Upper lobe of left lung (tissue), 4 donors: ENCODE measurements around the gene BHLHE40.

ENCODE experiments used
- CTCF ChIP-seq, 6 experiments: fragments of 450-650 bp in 4 of 6; fragments of 200-600 bp in 2 of 6; sonication (generic) in 2 of 6; IDR thresholded peaks; one replicate each; pipeline ENCODE4 v1.5.1; 2016 to 2019; ENCODE audit warnings: antibody characterized with exemption in 6 of 6
- POLR2A ChIP-seq, 4 donors: fragments of 450-650 bp; IDR thresholded peaks; one replicate each; pipeline ENCODE4 v1.5.1; 2016 to 2017; ENCODE audit warnings: antibody characterized with exemption in 4 of 4, mild to moderate bottlenecking in 2 of 4
- POLR2AphosphoS5 ChIP-seq, 2 donors: sonication (generic); formaldehyde crosslinking; IDR thresholded peaks; one replicate each; pipeline ENCODE4 v1.5.1; 2017; ENCODE audit warnings: antibody characterized with exemption in 2 of 2

DNA sequence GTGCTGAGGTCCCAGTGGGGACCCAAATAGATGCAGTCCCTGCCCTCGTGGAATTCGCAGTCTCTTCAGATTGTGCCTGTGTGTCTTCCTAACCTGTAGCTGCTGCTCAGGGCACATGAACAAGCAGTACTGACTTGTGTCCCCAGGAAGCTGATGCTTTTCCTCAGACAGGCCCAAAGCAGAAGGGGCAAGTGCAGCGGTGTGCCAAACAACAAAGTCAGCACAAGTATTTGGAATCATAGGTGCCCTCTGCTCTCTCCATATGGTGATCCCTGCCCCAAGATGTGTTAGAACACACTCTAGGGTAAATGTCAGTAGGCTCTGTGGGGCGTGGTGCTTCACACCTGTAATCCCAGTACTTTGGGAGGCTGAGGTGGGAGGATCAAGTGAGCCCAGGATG lies 21.9 kb downstream of the BHLHE40 start:
- TF ChIP-seq CTCF (IDR thresholded peaks at IDR 0.05) (no peak), POLR2A (IDR thresholded peaks at IDR 0.05) (no peak), POLR2AphosphoS5 (IDR thresholded peaks at IDR 0.05) (no peak)
